ENCODE data around the gene POU2F2. TPM values are rescaled to one million over a fixed set of nuclear protein-coding genes. Genes with fewer than 3 reads are reported as not detected.

POU2F2 gene
- total RNA-seq, 1 donor from 2014 or later, result 1.6 TPM

DNA sequence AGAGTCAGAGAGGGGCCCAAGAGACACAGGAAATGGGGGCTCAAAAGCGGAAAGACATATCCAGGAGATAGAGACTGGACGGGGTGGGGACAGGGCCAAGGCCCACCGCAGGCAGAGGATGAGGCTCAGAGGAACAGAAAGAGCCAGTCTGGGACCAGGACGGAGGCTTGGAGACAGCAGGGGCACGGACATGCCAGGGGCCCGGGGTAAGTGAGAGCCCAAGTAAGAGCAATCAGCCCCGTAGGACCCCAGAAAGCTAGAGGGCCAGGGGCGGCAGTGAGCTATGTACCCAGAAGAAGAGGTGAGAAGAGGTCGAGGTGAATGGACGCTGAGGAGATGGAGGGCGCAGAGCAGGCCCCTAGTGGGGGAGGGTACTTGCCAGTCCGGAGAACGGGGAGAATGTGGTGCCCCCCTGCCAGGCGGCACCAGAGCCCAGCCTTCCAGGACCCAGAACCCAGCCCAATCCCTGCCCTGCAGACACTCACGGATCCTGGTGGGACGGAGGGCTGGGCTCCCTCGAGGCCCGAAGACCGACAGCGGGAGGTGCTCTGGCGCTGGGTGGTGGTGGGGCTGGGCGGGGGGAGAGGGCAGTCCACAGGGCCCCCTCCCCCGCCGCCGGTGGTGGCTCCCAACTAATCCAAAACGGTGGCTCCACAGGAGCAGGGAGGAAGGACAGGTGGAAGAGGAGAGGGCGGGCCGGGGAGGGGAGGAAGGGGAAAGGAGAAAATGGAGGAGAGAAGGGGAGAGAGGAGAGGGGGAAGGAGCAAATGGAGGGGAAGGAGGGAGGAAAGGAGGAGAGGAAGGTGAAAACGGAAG lies 63.3 kb downstream of the POU2F2 start:
- DNase-seq (ENCODE audit: low spot score, unreplicated experiment), result no peak
- no peak overlapping the region for H3K27ac Mint-ChIP-seq
- H3K4me3 Mint-ChIP-seq (ENCODE audit: low read depth), result no peak overlapping the region
- TF ChIP-seq, protein P1, sequence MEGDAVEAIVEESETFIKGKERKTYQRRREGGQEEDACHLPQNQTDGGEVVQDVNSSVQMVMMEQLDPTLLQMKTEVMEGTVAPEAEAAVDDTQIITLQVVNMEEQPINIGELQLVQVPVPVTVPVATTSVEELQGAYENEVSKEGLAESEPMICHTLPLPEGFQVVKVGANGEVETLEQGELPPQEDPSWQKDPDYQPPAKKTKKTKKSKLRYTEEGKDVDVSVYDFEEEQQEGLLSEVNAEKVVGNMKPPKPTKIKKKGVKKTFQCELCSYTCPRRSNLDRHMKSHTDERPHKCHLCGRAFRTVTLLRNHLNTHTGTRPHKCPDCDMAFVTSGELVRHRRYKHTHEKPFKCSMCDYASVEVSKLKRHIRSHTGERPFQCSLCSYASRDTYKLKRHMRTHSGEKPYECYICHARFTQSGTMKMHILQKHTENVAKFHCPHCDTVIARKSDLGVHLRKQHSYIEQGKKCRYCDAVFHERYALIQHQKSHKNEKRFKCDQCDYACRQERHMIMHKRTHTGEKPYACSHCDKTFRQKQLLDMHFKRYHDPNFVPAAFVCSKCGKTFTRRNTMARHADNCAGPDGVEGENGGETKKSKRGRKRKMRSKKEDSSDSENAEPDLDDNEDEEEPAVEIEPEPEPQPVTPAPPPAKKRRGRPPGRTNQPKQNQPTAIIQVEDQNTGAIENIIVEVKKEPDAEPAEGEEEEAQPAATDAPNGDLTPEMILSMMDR (IDR thresholded peaks at IDR 0.05; ENCODE audit: unreplicated experiment), result no peak
- peaks cover 12% of the 10 kb centered on the region for H3K27me3 Mint-ChIP-seq
- no peaks in the 10 kb centered on the region for H3K9me3 Mint-ChIP-seq (ENCODE audit: low read depth)
- no peaks in the 10 kb centered on the region for H3K36me3 Mint-ChIP-seq (ENCODE audit: insufficient read depth)
- H3K4me1 Mint-ChIP-seq (ENCODE audit: low read depth), result no peaks in the 10 kb centered on the region

DNA sequence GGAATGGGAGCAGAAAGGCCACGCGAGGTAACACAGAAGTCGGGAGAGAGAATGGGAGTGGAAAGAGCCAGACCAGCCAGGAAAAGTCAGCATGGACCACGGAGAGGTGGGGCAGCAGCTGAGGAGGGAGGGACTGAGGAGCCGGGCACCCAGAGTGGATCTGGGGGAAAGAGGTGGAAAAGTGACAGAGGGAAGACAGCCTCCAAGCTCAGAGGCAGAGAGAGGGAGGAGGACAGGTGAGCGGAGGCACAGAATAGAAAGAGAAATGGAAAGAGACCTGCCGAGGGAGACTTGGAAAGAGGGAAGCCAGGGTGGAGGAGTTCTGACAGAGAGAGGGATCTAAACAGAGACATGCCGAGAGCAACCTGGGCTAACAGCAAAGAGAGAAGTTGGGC lies 63.9 kb downstream of the POU2F2 start:
- no peaks in the 10 kb centered on the region for H3K9me3 Mint-ChIP-seq (ENCODE audit: low read depth)
- H3K27me3 Mint-ChIP-seq, result peaks cover 12% of the 10 kb centered on the region
- no peaks in the 10 kb centered on the region for H3K4me1 Mint-ChIP-seq (ENCODE audit: low read depth)
- H3K27ac Mint-ChIP-seq, result no peak overlapping the region
- no peak overlapping the region for H3K4me3 Mint-ChIP-seq (ENCODE audit: low read depth)
- DNase-seq (ENCODE audit: low spot score, unreplicated experiment), result no peak
- TF ChIP-seq, protein P1 (IDR thresholded peaks at IDR 0.05; ENCODE audit: unreplicated experiment), result no peak
- no peaks in the 10 kb centered on the region for H3K36me3 Mint-ChIP-seq (ENCODE audit: insufficient read depth)

DNA sequence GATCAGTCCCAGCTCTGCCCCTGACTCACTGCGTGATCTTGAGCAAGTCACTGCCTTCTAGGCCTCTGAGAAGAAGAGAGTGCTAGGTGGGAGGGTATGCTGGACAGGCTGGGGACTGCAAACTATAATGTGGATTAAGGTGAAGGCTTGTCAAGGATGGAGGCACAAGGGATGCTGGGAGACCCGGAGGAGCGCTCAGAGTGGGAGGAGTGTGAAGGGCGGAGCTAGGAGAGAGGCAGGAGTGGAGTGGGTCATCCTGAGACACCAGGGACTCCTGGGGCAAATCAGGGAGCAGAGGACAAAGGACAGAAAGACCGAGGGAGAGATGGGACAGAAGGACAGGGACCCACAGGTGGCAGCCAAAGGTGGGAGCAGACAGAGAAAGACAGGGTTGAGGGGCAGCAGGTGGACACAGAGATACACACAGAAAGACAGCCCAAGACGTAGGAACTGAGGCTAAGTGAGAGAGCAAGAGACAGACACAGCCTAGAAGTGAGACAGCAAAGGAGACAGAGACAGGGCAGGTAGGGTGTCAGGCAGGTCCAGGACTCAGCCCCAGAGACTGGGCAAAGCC lies 64.8 kb downstream of the POU2F2 start:
- TF ChIP-seq, protein P1 (IDR thresholded peaks at IDR 0.05; ENCODE audit: unreplicated experiment), result no peak
- Mint-ChIP-seq H3K4me3 (ENCODE audit: low read depth) (no peak overlapping the region), H3K4me1 (ENCODE audit: low read depth) (no peaks in the 10 kb centered on the region), H3K27me3 (peaks cover 9% of the 10 kb centered on the region), H3K27ac (no peak overlapping the region), H3K9me3 (ENCODE audit: low read depth) (no peaks in the 10 kb centered on the region), H3K36me3 (ENCODE audit: insufficient read depth) (no peaks in the 10 kb centered on the region)
- no peak for DNase-seq (ENCODE audit: low spot score, unreplicated experiment)

DNA sequence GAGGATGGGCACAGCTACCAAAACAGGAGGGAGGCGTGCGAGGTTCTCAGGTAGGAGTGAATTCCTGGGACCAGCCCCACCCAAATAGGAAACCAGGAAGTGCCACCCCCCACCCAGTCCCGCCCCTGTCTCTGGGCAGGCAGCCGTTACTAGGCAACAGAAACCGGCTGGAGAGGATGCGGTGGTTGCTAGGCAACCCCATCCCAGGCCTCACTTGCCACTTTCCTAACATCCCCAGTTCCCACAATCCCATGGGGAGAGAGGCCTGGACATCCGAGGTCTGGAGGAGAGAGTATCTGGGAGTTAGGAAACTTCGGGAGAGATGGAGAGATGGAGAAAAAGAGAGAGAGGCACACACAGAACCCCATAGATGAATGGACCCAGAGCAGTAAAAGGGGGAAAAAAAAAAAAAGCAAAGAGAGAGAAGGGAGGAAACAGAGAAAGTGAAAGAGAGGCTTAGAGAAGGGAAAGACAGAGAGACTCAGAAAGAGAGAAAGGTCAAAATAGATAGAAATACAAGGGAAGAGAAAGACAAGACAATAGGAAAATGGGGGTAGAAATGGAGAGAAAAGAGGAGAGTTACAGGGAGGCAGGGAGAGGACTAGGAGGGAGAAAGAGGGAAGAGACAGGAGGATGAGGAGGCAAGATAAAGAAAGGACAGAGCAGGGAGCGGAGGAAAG lies 66.0 kb downstream of the POU2F2 start:
- Mint-ChIP-seq H3K4me1 (ENCODE audit: low read depth) (no peaks in the 10 kb centered on the region), H3K36me3 (ENCODE audit: insufficient read depth) (no peaks in the 10 kb centered on the region), H3K4me3 (ENCODE audit: low read depth) (no peak overlapping the region), H3K27me3 (peaks cover 9% of the 10 kb centered on the region), H3K9me3 (ENCODE audit: low read depth) (no peaks in the 10 kb centered on the region), H3K27ac (no peak overlapping the region)
- no peak for DNase-seq (ENCODE audit: low spot score, unreplicated experiment)
- TF ChIP-seq, protein P1 (IDR thresholded peaks at IDR 0.05; ENCODE audit: unreplicated experiment), result no peak

DNA sequence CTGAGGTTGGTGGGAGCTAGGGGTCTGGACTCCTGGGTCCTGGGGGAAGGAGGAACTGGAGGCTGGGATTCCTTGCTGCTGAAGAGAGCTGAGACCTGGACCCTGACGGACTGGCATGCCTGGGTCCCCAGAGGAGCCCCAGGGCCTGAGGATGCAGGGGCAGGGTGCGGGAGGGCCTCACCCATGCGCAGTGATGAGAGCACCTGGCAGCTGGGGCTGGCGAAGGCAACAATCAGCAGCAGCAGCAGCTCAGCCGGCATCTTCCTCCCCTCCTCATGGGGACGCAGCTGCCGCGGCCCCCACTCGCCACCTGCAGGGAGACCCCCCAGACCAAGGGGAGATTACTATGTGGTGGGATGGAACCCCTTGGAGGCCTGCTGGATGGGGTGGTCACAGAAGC lies 66.7 kb downstream of the POU2F2 start:
- no peak for DNase-seq (ENCODE audit: low spot score, unreplicated experiment)
- Mint-ChIP-seq H3K36me3 (ENCODE audit: insufficient read depth) (no peaks in the 10 kb centered on the region), H3K9me3 (ENCODE audit: low read depth) (no peaks in the 10 kb centered on the region), H3K27me3 (peaks cover 4% of the 10 kb centered on the region), H3K4me1 (ENCODE audit: low read depth) (no peaks in the 10 kb centered on the region), H3K4me3 (ENCODE audit: low read depth) (no peak overlapping the region), H3K27ac (no peak overlapping the region)
- TF ChIP-seq, protein P1 (IDR thresholded peaks at IDR 0.05; ENCODE audit: unreplicated experiment), result no peak
